Measurements from ENCODE around the gene TSPAN13. TPM values are rescaled to one million over a fixed set of nuclear protein-coding genes. Genes with fewer than 3 reads are reported as not detected.

The TSPAN13 gene
- polyA plus RNA-seq, 1 donor from 2014 or later = 315 TPM

DNA sequence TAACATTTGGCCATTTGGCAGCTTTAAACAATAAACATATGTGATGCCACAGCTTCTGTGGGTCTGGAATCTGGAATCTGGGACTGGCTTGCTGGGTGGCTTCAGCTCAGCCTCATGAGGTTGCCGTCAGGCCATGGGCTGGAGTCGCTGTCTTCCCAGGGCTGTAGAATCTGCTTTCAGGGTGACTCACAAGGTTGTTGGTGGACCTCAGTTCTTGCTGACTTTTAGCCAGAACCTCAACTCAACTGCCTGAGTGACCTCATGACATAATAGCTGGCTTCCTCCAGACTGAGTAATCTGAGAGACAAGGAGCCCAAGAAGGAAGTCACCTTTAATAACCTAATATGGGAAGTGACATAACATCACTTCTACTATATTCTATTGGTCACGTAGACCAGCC lies 44.6 kb upstream of the TSPAN13 start:
- no peak overlapping the region for H2AFZ ChIP-seq (ENCODE audit: low read depth, low read length)
- no peaks in the 10 kb centered on the region for H3K9me3 ChIP-seq (ENCODE audit: low read length)
- no peaks in the 10 kb centered on the region for H3K9me2 ChIP-seq (ENCODE audit: insufficient read depth, low read length)
- H3K36me3 ChIP-seq (ENCODE audit: insufficient read depth, low read length) = no peaks in the 10 kb centered on the region
- no peaks in the 10 kb centered on the region for H3F3A ChIP-seq (ENCODE audit: insufficient read depth, low read length, poor library complexity, severe bottlenecking)
- no peaks in the 10 kb centered on the region for H3K79me2 ChIP-seq (replicated peaks; ENCODE audit: insufficient read depth, low read length)
- TF ChIP-seq POLR2AphosphoS5 (IDR thresholded peaks at IDR 0.05) (no peak), EP300 (conservative IDR thresholded peaks at IDR 0.05; ENCODE audit: poor library complexity, severe bottlenecking) (no peak), MXI1 (conservative IDR thresholded peaks at IDR 0.05; ENCODE audit: poor library complexity, severe bottlenecking) (no peak), RAD21 (conservative IDR thresholded peaks at IDR 0.05) (no peak), EZH2 (IDR thresholded peaks at IDR 0.05; ENCODE audit: borderline replicate concordance, insufficient read depth, low read length, poor library complexity, severe bottlenecking) (no peak), TAF1 (IDR thresholded peaks at IDR 0.05; ENCODE audit: low read depth) (no peak), SMC3 (conservative IDR thresholded peaks at IDR 0.05; ENCODE audit: poor library complexity) (no peak)
- TF ChIP-seq, protein P1, sequence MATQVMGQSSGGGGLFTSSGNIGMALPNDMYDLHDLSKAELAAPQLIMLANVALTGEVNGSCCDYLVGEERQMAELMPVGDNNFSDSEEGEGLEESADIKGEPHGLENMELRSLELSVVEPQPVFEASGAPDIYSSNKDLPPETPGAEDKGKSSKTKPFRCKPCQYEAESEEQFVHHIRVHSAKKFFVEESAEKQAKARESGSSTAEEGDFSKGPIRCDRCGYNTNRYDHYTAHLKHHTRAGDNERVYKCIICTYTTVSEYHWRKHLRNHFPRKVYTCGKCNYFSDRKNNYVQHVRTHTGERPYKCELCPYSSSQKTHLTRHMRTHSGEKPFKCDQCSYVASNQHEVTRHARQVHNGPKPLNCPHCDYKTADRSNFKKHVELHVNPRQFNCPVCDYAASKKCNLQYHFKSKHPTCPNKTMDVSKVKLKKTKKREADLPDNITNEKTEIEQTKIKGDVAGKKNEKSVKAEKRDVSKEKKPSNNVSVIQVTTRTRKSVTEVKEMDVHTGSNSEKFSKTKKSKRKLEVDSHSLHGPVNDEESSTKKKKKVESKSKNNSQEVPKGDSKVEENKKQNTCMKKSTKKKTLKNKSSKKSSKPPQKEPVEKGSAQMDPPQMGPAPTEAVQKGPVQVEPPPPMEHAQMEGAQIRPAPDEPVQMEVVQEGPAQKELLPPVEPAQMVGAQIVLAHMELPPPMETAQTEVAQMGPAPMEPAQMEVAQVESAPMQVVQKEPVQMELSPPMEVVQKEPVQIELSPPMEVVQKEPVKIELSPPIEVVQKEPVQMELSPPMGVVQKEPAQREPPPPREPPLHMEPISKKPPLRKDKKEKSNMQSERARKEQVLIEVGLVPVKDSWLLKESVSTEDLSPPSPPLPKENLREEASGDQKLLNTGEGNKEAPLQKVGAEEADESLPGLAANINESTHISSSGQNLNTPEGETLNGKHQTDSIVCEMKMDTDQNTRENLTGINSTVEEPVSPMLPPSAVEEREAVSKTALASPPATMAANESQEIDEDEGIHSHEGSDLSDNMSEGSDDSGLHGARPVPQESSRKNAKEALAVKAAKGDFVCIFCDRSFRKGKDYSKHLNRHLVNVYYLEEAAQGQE (IDR thresholded peaks at IDR 0.05; ENCODE audit: borderline replicate concordance) = no peak
- TF ChIP-seq, protein P2, sequence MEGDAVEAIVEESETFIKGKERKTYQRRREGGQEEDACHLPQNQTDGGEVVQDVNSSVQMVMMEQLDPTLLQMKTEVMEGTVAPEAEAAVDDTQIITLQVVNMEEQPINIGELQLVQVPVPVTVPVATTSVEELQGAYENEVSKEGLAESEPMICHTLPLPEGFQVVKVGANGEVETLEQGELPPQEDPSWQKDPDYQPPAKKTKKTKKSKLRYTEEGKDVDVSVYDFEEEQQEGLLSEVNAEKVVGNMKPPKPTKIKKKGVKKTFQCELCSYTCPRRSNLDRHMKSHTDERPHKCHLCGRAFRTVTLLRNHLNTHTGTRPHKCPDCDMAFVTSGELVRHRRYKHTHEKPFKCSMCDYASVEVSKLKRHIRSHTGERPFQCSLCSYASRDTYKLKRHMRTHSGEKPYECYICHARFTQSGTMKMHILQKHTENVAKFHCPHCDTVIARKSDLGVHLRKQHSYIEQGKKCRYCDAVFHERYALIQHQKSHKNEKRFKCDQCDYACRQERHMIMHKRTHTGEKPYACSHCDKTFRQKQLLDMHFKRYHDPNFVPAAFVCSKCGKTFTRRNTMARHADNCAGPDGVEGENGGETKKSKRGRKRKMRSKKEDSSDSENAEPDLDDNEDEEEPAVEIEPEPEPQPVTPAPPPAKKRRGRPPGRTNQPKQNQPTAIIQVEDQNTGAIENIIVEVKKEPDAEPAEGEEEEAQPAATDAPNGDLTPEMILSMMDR (IDR thresholded peaks at IDR 0.05; ENCODE audit: poor library complexity, severe bottlenecking) = no peak
- H3K9ac ChIP-seq (ENCODE audit: low read length) = no peak overlapping the region
- H3K27ac ChIP-seq (ENCODE audit: low read length) = no peak overlapping the region
- no peak overlapping the region for H3K4me2 ChIP-seq (ENCODE audit: low read length)
- H4K20me1 ChIP-seq (ENCODE audit: insufficient read depth) = no peaks in the 10 kb centered on the region
- H3K4me3 ChIP-seq (ENCODE audit: low read length) = no peak overlapping the region
- H3K27me3 ChIP-seq (ENCODE audit: insufficient read depth, low read depth, low read length) = no peaks in the 10 kb centered on the region

DNA sequence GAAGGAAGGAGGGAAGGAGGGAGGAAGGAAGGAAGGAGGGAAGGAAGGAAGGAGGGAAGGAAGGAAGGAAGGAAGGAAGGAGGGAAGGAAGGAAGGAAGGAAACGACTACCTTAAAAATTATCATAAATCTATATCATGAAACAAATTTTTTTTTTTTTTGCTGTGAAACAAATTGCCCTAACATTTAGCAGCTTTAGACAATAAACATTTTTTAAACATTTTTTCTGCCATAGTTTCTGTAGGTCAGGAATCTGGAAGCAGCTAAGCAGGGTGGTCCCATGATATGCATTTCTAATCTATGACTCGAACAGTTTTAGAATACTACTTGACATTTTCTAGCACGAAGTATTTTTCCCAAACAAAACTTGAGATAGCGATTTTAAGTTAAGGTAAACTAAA lies 42.9 kb upstream of the TSPAN13 start:
- Histone ChIP-seq H4K20me1 (ENCODE audit: insufficient read depth) (no peaks in the 10 kb centered on the region), H3K9ac (ENCODE audit: low read length) (no peak overlapping the region), H2AFZ (ENCODE audit: low read depth, low read length) (no peak overlapping the region), H3K4me2 (ENCODE audit: low read length) (no peak overlapping the region), H3K9me2 (ENCODE audit: insufficient read depth, low read length) (no peaks in the 10 kb centered on the region), H3K79me2 (replicated peaks; ENCODE audit: insufficient read depth, low read length) (no peaks in the 10 kb centered on the region), H3F3A (ENCODE audit: insufficient read depth, low read length, poor library complexity, severe bottlenecking) (no peaks in the 10 kb centered on the region), H3K36me3 (ENCODE audit: insufficient read depth, low read length) (no peaks in the 10 kb centered on the region), H3K4me3 (ENCODE audit: low read length) (no peak overlapping the region), H3K9me3 (ENCODE audit: low read length) (no peaks in the 10 kb centered on the region), H3K27me3 (ENCODE audit: insufficient read depth, low read depth, low read length) (no peaks in the 10 kb centered on the region), H3K27ac (ENCODE audit: low read length) (no peak overlapping the region)
- TF ChIP-seq RAD21 (conservative IDR thresholded peaks at IDR 0.05) = no peak
- TF ChIP-seq, protein P2 (IDR thresholded peaks at IDR 0.05; ENCODE audit: poor library complexity, severe bottlenecking) = no peak
- TF ChIP-seq POLR2AphosphoS5 (IDR thresholded peaks at IDR 0.05) = no peak
- TF ChIP-seq EP300 (conservative IDR thresholded peaks at IDR 0.05; ENCODE audit: poor library complexity, severe bottlenecking) = no peak
- TF ChIP-seq, protein P1 (IDR thresholded peaks at IDR 0.05; ENCODE audit: borderline replicate concordance) = no peak
- TF ChIP-seq SMC3 (conservative IDR thresholded peaks at IDR 0.05; ENCODE audit: poor library complexity) = no peak
- no peak for TF ChIP-seq MXI1 (conservative IDR thresholded peaks at IDR 0.05; ENCODE audit: poor library complexity, severe bottlenecking)

Data from neural cell (in vitro differentiated cells).